ENCODE data around the gene HHATL.

GRCh38 chr3:42688016-42688415 lies 14.6 kb downstream of the HHATL start:
- no peak for TF ChIP-seq ELF4 (IDR thresholded peaks at IDR 0.05)
- TF ChIP-seq, protein P1, sequence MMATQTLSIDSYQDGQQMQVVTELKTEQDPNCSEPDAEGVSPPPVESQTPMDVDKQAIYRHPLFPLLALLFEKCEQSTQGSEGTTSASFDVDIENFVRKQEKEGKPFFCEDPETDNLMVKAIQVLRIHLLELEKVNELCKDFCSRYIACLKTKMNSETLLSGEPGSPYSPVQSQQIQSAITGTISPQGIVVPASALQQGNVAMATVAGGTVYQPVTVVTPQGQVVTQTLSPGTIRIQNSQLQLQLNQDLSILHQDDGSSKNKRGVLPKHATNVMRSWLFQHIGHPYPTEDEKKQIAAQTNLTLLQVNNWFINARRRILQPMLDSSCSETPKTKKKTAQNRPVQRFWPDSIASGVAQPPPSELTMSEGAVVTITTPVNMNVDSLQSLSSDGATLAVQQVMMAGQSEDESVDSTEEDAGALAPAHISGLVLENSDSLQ (IDR thresholded peaks at IDR 0.05) = no peak
- no peak for TF ChIP-seq SUZ12 (IDR thresholded peaks at IDR 0.05)
- no peak for TF ChIP-seq SP1 (IDR thresholded peaks at IDR 0.05)
- no peak for TF ChIP-seq FOXA1 (IDR thresholded peaks at IDR 0.05)
- no peak for TF ChIP-seq FOXK2 (IDR thresholded peaks at IDR 0.05)
- no peak for TF ChIP-seq HDGF (IDR thresholded peaks at IDR 0.05; ENCODE audit: borderline replicate concordance)
- TF ChIP-seq ARNT (IDR thresholded peaks at IDR 0.05) = no peak
- TF ChIP-seq TARDBP (IDR thresholded peaks at IDR 0.05) = no peak
- TF ChIP-seq CTBP1 (IDR thresholded peaks at IDR 0.05; ENCODE audit: borderline replicate concordance) = no peak
- TF ChIP-seq NFRKB (IDR thresholded peaks at IDR 0.05) = no peak
- no peak for TF ChIP-seq FOXM1 (IDR thresholded peaks at IDR 0.05; ENCODE audit: borderline replicate concordance)
- no peak for TF ChIP-seq BHLHE40 (IDR thresholded peaks at IDR 0.05; ENCODE audit: borderline replicate concordance)
- TF ChIP-seq ZNF384 (IDR thresholded peaks at IDR 0.05) = no peak
